CD4-positive, alpha-beta T cell treated with Interleukin-1 beta for 1 hour (primary cell): ENCODE results near the gene MYH11.
"Not testable (repeated sequence)": the region's sequence is repeated elsewhere in the genome, so short reads cannot be mapped to it uniquely, and the experiment has no call there.

Source experiments
- DNase-seq, 2 donors: peaks; one replicate each; pipeline ENCODE4 v3.0.0-alpha.2; 2020 to 2022

The MYH11 gene

DNA sequence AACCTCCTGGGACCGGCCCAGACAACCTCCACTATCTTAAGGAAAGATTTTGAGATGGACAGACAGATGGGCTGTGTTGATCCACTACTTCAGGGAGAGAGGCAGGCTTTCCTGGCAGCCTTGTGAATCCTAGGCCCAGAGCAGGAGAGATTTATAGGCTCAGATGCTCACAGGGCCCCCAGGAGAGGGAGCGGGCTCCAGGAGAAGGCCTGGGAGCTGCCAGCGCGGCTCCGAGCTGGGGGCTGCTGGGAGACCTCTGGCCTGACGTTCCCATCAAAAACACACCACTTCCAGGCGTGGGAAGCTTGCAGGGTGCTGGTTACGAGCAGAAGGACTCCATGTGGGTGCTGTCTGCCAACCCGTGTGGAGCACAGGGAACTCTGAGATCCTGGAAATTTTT lies 53.2 kb downstream of the MYH11 start:
- no peak for DNase-seq

DNA sequence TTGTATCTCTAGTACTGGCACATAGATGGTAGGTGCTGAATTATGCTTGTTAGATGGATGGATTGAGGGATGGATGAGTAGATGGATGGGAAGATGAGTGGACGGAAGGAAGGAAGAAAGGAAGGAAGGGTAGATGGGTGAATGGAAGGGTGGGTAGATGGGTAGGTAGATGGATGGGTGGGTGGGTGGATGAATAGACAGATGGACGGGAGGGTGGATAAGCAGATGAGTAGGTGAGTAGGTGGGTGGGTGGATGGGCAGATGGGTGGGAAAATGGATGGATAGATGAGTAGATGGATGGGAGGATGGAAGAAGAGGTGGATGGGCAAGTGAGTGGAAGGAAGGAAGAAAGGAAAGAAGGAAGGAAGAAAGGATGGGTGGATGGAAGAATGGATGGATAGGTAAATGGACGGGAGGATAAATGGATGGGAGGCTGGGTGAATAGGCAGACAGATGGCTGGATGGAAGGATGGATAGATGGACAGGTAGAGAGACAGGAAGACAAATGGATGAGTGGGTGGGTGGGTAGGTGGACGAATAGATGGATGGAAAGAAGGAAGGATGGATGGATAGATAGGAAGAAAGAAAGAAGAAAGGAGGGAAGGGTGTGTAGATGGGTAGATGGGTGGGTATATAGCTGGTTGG lies 56.9 kb downstream of the MYH11 start:
- DNase-seq: no peak

DNA sequence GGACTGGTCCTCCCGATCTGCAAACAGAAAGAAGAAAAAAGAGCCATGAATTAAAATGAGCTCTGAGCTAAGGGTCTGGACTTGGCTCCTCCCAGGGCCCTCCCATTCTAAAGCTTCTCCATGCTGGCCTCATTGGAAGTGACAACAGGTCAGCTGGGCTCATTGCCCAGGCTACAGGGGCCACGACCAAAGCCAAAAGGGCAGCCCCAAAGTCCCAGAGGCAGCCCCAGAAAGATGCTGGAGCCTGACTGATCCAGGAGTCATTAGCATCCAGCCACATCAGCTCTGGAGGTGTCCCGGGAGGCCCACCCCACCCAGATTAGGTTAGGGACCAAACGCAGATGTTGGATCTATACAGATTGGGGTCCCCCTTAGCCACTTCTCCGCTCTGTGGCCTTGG lies 58.2 kb downstream of the MYH11 start:
- no peak for DNase-seq

DNA sequence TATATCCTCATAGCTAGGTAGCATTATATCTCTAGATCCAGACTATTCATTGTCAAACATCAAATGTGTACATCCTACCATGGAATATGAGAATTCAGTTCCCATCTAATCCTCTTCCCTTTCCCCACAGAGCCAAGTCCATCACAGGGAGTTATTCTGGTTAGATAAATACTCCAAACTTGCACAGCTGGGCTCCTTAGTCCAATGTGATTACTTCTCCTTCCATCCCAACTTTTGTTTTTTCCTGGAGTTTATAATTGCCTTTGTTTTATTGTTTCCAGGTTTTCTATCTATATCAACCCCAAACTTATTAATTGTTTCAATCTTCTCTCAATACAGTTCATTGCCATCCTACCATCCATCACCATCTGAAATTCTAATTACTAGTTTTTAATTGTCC lies 59.9 kb downstream of the MYH11 start:
- no peak for DNase-seq

DNA sequence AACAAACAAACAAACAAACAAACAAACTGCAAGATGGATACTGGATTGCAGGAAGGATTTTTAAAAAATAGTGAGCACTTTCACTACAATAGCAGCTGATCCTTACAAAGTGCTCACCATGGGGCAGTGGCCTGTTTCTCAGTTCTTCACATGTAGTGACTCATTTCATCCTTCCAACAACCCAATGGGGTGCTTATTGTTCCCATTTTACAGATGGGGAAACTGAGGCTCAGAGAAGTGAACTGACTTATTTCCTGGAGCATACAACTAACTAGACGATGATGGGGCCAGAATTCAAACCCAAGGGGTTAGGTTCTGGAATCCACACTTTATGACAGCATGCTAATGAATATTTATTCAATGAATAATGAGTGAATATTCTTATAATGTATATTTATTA lies 61.2 kb downstream of the MYH11 start:
- DNase-seq: no peak

DNA sequence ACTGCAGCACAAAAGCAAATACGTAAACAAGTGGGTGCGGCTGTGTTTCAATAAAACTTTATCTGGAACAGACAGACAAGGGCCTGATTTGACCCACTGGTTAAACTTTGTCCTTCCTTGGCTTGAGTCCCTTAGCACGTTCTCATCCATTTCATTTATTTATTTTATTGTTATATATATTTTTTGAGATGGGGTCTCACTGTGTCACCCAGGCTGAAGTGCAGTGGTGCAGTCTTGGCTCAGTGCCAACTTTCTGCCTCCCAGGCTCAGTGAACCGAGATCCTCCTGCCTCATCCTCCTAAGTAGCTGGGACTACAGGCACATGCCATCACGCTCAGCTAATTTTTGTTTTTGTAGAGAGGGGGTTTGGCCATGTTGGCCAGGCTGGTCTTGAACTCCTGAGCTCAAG lies 64.3 kb downstream of the MYH11 start:
- no peak for DNase-seq

DNA sequence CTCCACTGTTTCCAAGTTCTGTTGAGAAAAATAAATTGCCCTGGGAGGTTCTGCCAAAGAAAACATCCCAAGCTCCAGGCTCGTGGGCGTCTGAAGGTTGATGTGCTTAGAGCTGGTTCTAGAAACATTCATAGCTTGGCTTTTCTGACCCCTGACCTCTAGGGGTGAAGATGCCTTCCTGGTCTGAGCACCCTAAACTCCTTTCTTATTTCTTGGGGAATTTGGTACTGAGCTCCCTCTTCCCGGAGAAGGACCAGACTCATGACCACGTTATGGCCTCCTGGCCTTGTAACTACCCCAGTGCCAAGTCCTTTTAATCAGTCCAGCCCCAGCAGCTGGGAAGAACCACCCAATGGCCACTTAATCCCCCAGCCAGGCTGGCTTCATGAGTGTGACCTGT lies 66.4 kb downstream of the MYH11 start:
- no peak for DNase-seq

DNA sequence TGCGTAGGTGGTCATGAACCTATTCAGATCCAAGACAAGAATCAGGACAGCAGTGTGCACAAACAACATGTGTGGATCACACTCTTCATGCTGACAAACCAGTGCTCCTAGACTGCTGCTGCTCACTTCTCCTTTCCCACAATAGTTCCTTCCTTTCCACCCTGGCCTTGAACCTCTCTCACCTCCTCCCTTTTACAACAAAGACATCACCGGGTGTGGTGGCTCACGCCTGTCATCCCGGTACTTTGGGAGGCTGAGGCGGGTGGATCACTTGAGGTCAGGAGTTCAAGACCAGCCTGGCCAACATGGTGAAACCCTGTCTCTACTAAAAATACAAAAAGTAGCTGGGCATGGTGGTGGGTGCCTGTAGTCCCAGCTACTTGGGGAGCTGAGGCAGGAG lies 67.0 kb downstream of the MYH11 start:
- not testable (repeated sequence) for DNase-seq

DNA sequence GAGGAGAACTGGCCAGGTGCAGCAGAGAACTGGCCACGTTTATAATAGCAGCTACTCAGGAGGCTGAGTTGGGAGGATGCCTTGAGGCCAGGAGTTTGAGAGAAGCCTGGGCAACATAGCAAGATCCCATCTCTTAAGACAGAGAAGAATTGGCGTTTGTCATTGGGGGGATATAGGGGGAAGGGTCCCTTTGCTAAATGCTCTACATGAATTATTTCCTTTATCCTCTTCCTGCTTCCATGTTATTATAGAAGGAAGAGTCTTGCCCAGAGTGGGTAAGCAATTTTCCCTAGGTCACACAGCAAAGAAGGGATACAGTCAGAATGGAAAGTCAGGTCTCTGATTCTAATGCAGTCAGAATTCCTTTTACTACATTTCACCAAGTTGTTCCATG lies 68.0 kb downstream of the MYH11 start:
- DNase-seq: no peak

DNA sequence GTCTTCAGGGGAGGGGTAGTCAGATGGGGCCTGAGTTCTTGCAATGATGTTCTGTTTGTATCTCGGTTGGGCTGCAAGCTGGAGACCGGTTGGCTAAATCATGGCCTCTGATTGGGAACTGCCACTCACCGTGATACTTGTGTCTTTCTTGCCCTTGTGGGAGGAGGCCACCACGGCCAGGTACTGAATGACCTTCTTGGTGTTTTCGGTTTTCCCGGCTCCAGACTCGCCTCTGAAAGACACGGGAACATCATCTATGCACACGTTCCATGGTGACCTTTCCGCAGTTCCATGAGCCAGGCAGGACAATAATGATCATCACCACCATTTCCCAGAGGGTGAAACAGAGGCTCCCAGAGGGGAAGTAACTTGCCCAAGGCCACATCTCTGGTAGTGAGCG lies 70.3 kb downstream of the MYH11 start:
- no peak for DNase-seq

DNA sequence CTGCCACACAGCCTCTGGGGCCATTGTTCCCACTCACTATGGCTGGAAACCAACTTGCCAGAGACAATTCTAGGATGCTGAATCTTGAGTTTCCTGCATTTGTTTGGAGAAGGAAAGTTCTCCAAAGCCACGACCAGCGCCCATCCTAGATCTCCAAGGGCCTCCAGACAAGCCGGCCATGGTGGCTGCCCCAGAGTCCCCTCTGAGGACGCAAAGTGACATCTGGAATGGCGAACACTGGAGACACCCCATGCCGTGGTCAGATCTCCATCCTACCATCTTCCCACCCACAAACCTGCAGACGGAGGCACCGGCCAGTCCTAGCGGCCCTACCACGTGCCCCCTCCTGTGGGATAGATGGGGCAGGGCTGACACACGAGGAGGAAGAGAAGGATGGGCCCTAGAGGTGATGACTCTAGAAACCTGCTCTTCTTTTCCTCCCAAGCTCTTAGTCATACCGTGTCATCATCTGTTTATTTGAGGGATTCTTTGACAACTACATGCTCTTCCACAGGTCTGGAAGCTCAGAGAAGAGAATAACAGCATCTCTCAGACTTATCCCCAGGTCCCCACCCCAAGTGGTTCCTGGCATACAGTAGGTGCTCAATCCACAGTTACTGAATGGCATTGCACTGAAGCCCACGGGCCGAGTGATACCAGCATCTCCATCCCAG lies 71.3 kb downstream of the MYH11 start:
- no peak for DNase-seq

DNA sequence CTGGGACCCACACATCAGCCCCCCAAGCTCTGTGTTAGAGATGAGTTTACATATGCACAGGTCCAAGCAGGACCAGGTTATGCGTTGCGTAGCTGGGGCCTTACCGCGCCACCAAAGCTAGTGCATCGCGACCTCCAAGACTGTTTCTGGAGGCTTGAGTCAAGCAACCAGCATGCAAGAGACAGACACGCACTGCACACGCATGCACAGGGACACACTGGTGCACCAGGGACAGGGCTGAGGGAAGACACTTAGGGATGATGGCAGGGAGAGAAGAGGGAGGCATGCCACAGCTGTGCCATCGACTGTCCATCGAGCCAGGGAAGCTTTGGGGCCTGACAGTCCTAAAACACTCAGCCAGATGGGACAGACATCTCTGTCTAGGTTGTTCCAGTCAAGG lies 72.8 kb downstream of the MYH11 start:
- DNase-seq: no peak

DNA sequence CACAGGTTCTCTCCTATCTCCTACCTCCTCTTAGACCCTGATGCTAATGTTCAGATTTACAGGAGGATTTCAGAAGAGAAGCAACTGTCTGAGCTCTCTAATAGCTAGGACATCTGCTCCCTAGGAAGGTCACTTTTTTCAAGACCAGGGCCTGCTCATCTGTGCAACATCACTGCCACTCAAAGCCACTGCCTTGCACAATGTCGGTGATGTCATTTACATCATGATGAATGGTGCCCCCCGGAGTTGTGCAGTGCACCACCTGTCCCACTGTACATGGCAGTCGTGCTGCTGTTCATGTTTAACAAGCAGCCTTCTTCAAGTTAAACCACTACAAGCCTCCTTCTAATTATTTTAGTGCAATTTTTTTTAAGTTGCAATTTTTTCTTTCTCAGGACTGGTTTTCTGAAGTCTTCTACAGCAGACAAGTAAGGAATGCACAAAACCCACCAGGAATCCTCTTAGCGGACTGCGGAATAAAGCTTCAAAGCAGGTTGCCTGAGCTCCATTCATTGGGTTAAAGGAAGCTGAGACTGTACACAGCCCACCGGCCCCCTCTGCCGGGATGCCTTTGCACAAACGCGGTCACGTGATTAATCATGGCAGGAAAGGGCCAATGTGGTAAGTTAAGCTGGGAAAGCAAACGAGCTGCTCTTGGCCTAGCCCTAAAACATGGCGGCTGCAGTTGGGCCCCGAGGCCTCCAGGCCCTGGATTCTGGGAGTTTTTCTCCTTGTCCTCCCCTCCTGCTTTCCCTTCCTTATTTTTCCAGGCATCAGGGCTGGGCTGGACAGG lies 74.1 kb downstream of the MYH11 start:
- no peak for DNase-seq

DNA sequence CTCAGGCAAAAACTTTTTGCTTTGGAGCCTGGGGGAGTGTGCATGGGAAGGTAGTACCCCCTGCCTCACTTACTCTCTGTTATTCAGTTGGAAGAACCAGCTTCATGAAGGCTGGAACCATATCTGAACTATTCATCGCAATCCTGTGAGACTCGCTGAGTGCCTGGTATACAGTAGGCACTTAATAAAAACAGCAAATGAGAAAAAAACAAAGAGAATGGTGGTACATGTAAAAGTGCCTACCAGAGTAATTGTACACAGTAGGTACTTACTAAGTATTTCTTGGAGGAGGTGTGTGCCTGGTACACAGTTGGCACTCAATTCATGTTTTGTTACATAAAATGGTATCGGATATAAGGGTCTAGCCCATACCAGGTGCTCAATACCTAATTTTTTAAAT lies 75.2 kb downstream of the MYH11 start:
- DNase-seq: no peak

DNA sequence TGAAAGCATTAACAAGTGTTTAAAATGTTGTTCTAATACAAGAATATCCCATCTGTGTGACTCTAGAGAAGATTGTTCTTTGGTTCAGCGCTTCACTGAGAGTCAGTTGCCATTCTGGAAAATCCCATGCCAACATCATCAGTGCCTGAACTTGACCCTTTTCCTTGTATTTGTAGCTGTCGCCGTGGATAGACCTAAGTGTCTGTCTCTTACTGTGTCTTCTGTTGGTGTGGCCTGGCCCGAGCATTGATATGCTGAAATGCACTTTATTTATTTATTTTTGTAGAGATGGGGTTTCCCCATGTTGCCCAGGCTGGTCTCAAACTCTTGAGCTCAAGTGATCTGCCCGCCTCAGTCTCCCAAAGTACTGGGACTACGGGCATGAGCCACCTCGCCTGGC lies 76.0 kb downstream of the MYH11 start:
- DNase-seq: no peak

DNA sequence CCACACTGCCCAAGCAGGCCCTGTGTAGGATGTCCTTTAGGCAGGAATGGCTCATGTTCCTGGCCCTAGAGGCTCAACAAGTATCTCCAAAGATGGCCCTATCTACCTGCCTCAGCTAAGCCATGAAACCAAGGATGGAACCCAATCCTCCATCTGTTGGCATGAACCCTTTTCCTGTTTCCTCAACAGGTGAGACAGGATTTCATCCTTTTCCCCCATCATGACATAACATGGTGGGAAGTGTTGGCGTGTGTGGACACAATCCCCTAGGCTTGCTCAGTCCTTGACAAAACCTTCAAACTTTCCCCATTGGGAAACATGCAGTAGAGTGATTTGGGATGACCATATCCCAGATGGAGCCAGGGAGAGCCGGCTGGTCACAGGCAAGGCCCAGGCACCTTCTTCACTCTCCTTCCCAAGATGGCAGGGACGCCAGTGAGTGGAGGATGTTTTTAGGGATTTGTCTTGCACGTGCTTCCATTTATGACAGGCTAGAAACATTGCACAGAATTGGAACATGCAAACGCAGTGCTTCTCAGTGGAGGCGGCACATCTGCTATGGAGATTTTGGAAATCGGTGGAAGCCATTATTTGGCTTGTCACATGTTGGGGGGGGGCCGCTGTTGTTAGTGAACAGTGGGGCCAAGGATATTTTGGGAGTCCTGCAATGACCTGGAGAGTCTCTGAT lies 77.0 kb downstream of the MYH11 start:
- no peak for DNase-seq

DNA sequence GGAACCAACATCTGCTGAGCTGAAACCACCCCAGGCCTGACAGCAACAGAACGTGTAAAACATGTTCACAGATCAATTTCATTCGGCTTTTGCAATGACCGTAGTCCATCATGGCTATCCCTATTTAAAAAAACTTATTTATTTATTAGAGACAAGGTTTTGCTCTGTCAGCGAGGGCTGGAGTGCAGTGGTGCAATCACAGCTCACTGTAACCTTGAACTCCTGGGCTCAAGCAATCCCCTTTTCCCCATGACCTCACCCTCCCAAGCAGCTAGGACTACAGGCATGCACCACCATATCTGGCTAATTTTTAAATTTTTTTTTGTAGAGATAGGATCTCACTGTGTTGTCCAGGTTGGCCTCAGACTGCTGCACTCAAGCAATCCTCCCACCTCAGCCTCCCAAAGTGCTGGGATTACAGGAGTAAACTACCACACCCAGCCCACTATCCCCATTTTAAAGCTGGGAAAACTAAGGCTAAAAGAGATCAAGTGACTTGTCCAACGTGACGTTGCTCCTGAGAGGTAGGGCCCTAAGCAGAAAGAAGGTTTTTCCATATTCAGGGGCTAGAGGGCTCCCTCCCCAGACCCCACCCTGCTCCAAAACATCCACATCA lies 77.7 kb downstream of the MYH11 start:
- no peak for DNase-seq

DNA sequence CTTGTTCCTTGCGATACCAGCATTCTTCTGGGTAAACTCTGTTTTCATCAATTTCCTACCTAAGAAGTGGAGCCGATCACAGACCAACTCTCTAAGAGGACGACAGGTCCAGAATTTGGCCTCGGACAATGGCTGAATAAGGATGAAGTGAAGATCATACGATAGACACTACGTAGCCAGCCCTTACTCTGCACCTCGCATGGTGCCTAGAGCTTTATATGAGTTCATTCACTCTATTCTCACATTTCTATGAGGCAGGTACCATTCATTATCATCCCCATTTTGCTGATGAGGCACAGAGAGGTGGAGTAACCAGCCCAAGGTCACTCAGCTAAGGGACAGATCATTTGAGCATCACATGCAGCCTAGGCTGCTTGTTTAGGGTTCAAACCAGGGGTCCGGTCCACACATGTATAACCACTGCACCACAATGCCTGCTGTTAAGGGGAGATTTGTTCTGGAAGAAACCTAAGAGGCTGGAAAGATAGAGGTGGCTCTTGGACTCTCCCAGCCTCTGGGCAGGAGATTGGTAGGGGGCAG lies 78.6 kb downstream of the MYH11 start:
- DNase-seq: no peak

DNA sequence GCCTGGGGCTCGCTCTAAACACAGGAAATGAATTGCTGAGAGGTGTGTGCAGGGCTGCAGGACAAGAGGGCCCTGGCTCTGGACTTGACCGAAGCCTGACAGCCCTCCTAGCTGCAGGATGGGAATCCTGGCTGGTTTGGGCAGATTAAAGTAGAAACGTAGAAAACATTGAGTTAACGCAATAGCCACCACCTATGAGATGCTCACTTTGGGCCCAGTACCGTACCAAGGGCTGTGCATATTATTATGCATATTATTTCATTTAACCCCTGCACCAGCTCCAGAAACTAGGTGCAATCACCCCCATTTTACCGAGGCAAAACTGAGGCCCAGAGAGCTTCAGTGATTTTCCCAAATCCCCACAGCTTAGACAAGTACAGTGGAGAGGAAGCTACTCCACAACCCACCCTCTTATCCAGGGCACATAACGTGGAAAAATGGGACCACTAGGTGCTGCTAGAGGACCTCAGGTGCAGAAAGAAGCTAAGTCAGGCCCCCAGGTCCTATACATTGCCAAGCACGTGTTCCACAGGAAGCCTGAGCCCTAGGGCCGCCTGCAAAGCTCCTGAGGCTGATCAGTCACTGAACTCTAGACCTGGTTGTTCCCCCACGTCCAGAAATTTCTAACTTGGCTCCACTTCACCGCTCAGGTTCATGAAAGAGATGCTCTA lies 79.2 kb downstream of the MYH11 start:
- DNase-seq: no peak

DNA sequence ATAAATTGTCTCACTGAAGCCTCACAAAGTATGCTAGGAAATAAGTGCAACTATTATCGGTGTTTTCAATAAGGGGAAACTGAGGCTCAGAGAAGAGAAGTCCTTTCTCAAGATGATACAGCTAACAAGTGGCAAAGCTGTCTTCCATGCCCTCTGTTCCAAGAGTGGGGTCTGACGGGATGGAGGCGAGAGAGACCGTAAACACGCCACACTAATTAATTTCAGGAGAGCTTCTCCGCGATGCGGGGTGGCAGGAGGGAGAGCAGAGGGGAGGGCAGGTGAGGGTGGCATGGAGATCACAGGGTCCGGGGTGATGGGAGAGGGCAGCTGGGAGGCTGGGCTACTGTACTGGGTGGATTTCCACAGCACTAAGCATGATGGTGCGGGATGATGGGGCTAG lies 80.3 kb downstream of the MYH11 start:
- DNase-seq: no peak

DNA sequence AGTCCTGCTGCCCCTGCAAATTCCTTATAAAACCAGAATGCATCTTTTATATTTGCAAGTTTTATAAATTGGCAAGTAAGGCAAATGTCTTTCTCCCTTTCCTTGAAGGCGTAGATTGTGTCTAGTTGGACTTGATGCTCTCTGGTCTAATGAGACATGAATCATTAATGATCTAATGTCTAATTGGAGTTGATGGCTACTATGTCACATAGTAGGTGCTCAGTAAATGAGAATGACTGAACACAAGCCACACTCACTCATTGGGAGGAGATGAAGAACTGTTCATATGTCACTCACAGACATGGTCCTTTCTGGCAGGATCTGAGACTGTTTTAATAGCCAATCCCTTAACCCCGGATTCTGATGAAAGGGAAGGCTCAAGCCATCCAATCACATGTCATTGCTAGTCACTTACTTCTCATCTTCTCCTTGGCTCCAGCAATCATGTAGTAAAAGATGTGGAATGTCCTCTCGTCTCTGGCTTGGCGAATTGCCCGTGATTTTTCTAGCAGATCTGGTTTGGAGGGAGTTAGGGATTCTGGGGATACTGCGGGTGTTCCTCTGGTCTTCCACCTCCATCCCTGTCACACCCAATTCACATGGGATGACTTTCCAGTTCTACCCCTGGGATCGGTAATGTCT lies 81.0 kb downstream of the MYH11 start:
- DNase-seq: no peak

DNA sequence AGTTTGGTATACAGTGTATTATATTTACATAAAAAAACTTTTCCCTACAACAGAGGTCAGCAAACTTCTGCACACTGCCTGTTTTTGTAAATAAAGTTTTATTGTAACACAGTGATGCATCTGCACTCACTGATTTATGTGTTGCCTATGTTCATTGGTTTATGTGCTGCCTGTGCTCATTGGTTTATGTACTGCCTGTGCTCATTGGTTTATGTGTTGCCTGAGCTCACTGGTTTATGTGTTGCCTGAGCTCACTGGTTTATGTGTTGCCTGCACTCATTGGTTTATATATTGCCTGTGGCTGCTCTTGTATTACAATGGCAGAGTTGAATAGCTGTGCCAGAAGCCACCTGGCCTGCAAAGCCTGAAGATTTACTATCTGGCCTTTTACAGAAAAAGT lies 81.6 kb downstream of the MYH11 start:
- no peak for DNase-seq
